ENCODE results near the gene CHST11. TPM values are rescaled to one million over a fixed set of nuclear protein-coding genes. Genes with fewer than 3 reads are reported as not detected.

The CHST11 gene
- total RNA-seq, 1 experiment from 2014 or later = 1.1 TPM

- no peaks in the 10 kb centered on the region for H3K4me1 ChIP-seq (ENCODE audit: insufficient read depth, low read length, poor library complexity, severe bottlenecking)
- H3K27me3 ChIP-seq (replicated peaks; ENCODE audit: insufficient read depth, low read depth, low read length, poor library complexity) = no peaks in the 10 kb centered on the region
- intact Hi-C loops (cut with micrococcal nuclease; ENCODE audit: unreplicated experiment) = no loop called here
- no peaks in the 10 kb centered on the region for H3K36me3 ChIP-seq (ENCODE audit: insufficient read depth, low read length, poor library complexity, severe bottlenecking)
- ChIA-PET CTCF (no interaction called here), POLR2A (ENCODE audit: low non-redundant PET) (no interaction called here)
- no peak overlapping the region for H3K27ac ChIP-seq (ENCODE audit: low read depth, low read length, poor library complexity, severe bottlenecking)
- no peak overlapping the region for H3K4me3 ChIP-seq (ENCODE audit: low read depth, low read length, poor library complexity, severe bottlenecking)
- TF ChIP-seq EZH2 (IDR thresholded peaks at IDR 0.05; ENCODE audit: borderline replicate concordance, low read depth, low read length, poor library complexity, severe bottlenecking) = no peak
- TF ChIP-seq CTCF (conservative IDR thresholded peaks at IDR 0.05; ENCODE audit: low read depth, low read length) = no peak
- H3K9me3 ChIP-seq (ENCODE audit: low read depth, low read length, poor library complexity, severe bottlenecking) = no peaks in the 10 kb centered on the region
- DNase-seq (ENCODE audit: low spot score) = no peak
- BruUV-seq (replicated peaks) = no TSS peak
Observed at GRCh38 chr12:104786352-104786751, 329.6 kb downstream of the CHST11 start.

- ChIA-PET POLR2A (ENCODE audit: low non-redundant PET) (no interaction called here), CTCF (interaction anchor here (0.6 kb wide), 1 partner anchor 407 kb away, joined by 3 read pairs; no protein-coding TSS in a partner anchor)
- H3K4me1 ChIP-seq (ENCODE audit: insufficient read depth, low read length, poor library complexity, severe bottlenecking) = no peaks in the 10 kb centered on the region
- H3K27ac ChIP-seq (ENCODE audit: low read depth, low read length, poor library complexity, severe bottlenecking) = no peak overlapping the region
- intact Hi-C loops (cut with micrococcal nuclease; ENCODE audit: unreplicated experiment) = no loop called here
- no TSS peak for BruUV-seq (replicated peaks)
- H3K36me3 ChIP-seq (ENCODE audit: insufficient read depth, low read length, poor library complexity, severe bottlenecking) = no peaks in the 10 kb centered on the region
- DNase-seq (ENCODE audit: low spot score) = no peak
- no peaks in the 10 kb centered on the region for H3K9me3 ChIP-seq (ENCODE audit: low read depth, low read length, poor library complexity, severe bottlenecking)
- TF ChIP-seq CTCF (conservative IDR thresholded peaks at IDR 0.05; ENCODE audit: low read depth, low read length) = no peak
- no peak for TF ChIP-seq EZH2 (IDR thresholded peaks at IDR 0.05; ENCODE audit: borderline replicate concordance, low read depth, low read length, poor library complexity, severe bottlenecking)
- no peaks in the 10 kb centered on the region for H3K27me3 ChIP-seq (replicated peaks; ENCODE audit: insufficient read depth, low read depth, low read length, poor library complexity)
- H3K4me3 ChIP-seq (ENCODE audit: low read depth, low read length, poor library complexity, severe bottlenecking) = no peak overlapping the region
Observed at GRCh38 chr12:104788840-104789271, 332.1 kb downstream of the CHST11 start.

- intact Hi-C loops (cut with micrococcal nuclease; ENCODE audit: unreplicated experiment) = no loop called here
- peak; percentile 52 for DNase-seq (ENCODE audit: low spot score)
- Histone ChIP-seq H3K36me3 (ENCODE audit: insufficient read depth, low read length, poor library complexity, severe bottlenecking) (no peaks in the 10 kb centered on the region), H3K4me1 (ENCODE audit: insufficient read depth, low read length, poor library complexity, severe bottlenecking) (no peaks in the 10 kb centered on the region), H3K27ac (ENCODE audit: low read depth, low read length, poor library complexity, severe bottlenecking) (no peak overlapping the region), H3K4me3 (ENCODE audit: low read depth, low read length, poor library complexity, severe bottlenecking) (no peak overlapping the region), H3K9me3 (ENCODE audit: low read depth, low read length, poor library complexity, severe bottlenecking) (no peaks in the 10 kb centered on the region), H3K27me3 (replicated peaks; ENCODE audit: insufficient read depth, low read depth, low read length, poor library complexity) (no peaks in the 10 kb centered on the region)
- BruUV-seq (replicated peaks) = no TSS peak
- ChIA-PET CTCF (no interaction called here), POLR2A (ENCODE audit: low non-redundant PET) (no interaction called here)
- TF ChIP-seq EZH2 (IDR thresholded peaks at IDR 0.05; ENCODE audit: borderline replicate concordance, low read depth, low read length, poor library complexity, severe bottlenecking) (no peak), CTCF (conservative IDR thresholded peaks at IDR 0.05; ENCODE audit: low read depth, low read length) (peak; percentile 81)
Observed at GRCh38 chr12:104790296-104791125, 333.8 kb downstream of the CHST11 start.

Data from A673 (cell line).